22Rv1 (cell line): ENCODE measurements around the gene CPOX.

Experiments used
- CTCF ChIP-seq: fragments of 450-650 bp; IDR thresholded peaks from 2 replicates; pipeline ENCODE4 v1.5.1; 2017; ENCODE audit warnings: mild to moderate bottlenecking
- ZFX ChIP-seq: fragments of 450-650 bp; IDR thresholded peaks from 2 replicates; pipeline ENCODE4 v1.6.1; 2017; ENCODE audit warnings: antibody characterized with exemption, borderline replicate concordance

DNA sequence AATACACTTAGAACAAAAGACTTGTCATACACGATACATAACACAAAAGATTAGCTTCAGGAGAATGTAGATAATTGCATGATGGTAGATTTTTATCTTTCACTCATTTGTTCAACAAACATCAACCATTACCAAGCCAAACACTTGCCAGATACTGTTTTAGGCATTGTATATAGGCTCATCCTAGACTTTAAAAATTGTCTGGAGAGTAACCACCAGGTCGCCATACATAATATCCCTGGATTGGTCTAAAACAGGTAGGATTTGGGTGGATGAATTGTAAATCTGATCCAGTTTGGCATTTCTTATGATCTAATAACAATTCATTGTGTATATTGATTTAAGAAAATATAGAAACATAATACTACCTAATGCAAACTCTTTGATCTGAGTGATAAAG, 38.8 kb downstream of the CPOX start:
- TF ChIP-seq CTCF (no peak), ZFX (no peak)
